HG03135 (cell line): ENCODE results near the gene NEK7.
A peak's percentile ranks its signal among the peaks of the same experiment; 100 is the strongest.

Source experiments
- ATAC-seq: cut with Tn5 transposase; IDR thresholded peaks from one replicate; pipeline ENCODE4 v1.9.1; 2021; ENCODE audit warnings: mild to moderate bottlenecking, moderate library complexity; ENCODE audit not compliant: unreplicated experiment

NEK7 gene

GRCh38 chr1:198330982-198331615 is 174.3 kb downstream of the NEK7 start:
- no peak for ATAC-seq

GRCh38 chr1:198333744-198334143 is 176.9 kb downstream of the NEK7 start:
- no peak for ATAC-seq

GRCh38 chr1:198335663-198336062 is 178.9 kb downstream of the NEK7 start:
- ATAC-seq: no peak

DNA sequence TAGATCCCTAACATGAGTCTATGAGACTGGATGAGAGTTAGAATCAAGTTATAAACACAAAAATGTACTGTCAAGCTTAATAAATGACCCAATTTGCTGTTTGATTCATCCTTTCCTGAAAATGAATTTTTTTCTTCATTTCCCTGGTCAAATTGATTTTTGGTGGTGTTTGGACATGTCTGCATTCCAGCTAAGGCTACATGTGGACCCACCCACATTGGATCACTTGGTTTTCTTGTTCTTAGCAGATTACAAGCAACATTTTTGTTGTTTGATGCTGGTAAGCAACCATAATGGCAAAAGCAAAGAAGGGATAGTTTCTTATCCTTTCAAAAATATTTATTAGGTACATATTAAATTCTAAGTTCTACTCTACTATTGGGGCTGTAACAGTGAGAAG is 181.1 kb downstream of the NEK7 start:
- ATAC-seq: no peak

DNA sequence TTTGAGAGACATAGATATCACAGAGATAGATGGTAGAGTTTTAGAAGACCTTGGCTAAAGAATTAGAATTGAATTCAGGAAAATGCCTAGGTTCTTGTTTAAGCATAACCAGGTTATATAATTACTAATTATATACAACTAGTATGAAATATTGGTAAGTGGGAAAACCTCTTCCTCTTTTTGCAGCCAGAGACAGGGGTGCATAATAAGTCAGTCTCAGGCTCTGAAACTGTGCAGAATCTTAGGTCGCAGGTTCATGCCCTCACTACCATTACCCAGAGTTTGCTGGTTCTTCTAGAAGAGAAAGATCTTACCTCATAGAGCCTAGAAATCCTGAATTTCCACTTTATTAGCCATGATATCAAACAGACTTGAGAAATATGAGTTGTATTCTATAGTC is 183.3 kb downstream of the NEK7 start:
- ATAC-seq: no peak

- ATAC-seq: no peak
Measured at GRCh38 chr1:198346178-198346577, 189.4 kb downstream of the NEK7 start.

- no peak for ATAC-seq
Measured at GRCh38 chr1:198350456-198350855, 193.7 kb downstream of the NEK7 start.

GRCh38 chr1:198352975-198353695 is 196.3 kb downstream of the NEK7 start:
- peak; percentile 68 for ATAC-seq

GRCh38 chr1:198357937-198358336 is 201.1 kb downstream of the NEK7 start:
- ATAC-seq: no peak

DNA sequence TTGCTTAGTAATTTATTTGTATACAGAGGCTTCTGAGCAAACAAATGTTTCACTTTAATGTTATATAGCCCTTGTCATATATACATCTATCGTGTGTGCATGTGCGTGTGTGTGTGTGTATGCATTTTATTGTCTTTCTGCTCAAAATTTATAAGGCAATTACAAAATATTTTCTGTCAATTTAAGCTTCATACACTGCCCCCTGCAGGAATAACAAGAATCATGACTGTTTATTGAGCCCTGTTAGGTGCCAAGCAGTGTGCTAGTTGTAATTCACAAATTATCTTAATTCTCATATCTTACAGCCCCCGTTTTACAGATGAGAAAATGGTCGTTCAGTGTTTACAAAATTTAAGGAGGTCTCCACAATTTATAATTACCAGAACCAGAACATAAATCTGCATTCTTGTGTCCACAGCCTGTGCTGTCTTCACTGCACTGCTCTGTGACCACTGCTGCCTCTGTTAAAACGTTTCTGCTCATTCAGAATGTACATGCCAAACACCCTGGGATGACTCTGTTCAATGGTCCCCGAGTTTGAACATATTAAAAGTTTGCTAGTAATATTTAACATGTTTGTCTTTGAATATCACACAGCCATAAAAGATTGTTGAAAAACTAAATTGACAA is 202.3 kb downstream of the NEK7 start:
- no peak for ATAC-seq

- no peak for ATAC-seq
Measured at GRCh38 chr1:198360208-198360729, 203.5 kb downstream of the NEK7 start.

DNA sequence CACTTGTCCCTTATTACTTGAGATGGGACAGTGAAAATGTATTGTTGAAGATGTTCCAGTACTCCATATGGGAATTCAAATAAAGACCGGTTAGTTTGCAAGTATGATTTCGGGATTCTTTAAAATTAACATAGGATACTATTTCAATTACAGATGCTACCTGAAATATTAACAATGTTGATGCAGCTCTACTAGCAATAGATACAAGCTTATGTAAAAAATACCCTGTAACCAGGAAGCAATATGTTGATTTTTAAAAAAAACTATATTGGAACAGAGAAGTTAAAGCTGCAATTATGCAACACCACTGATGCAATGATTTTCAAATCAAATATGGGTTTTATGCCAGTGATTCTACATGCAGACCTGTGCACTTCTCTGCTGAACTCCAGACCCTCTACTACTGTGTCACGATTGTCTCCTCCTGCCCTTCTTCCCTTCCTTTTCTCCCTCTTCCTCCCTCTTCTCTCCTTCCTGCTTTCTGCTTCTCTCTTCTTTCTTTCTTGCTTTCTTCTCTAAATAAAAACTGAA is 204.5 kb downstream of the NEK7 start:
- ATAC-seq: no peak

DNA sequence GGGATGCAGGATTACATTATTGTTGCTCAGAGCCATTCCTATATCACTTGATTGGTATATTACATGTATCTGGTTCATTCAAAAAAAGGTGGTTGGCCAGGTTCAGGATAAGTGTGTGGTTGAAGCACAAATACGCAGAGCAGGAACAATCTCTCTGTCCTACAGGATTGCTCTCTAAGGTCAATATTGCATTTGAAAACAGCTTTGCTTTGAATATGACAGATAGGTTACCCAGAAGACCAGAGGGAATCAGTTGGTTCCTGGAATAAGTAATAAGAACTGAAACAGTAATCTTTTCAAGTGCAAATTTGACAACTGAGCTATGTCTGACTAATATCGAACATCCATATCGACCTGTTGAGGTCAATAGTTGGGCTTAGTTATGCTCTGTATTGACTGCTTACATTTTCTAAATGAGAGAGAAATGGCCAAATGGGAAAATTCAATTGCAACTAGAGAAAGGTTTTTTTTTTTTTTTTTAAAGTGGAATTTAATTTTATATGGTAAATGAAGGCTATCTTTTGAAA is 206.9 kb downstream of the NEK7 start:
- no peak for ATAC-seq

- ATAC-seq: no peak
Measured at GRCh38 chr1:198364471-198364870, 207.7 kb downstream of the NEK7 start.

- ATAC-seq: no peak
Measured at GRCh38 chr1:198367296-198367695, 210.5 kb downstream of the NEK7 start.

GRCh38 chr1:198370996-198371395 is 214.2 kb downstream of the NEK7 start:
- ATAC-seq: no peak
